H1 (cell line): ENCODE data around the gene SND1. TPM values are rescaled to one million over a fixed set of nuclear protein-coding genes. Genes with fewer than 3 reads are reported as not detected.
A peak's percentile ranks its signal among the peaks of the same experiment; 100 is the strongest.

Experiments used
- CTCF ChIA-PET: fragments of 300-600 bp; sonication (Branson Sonifier 250); formaldehyde crosslinking; loops from one replicate; lab custom pipeline; 2021; ENCODE audit not compliant: partially characterized antibody; lab: Charles Lee
- POLR2A ChIA-PET: fragments of 300-600 bp; sonication (Branson Sonifier 250); formaldehyde crosslinking; loops from one replicate; lab custom pipeline; 2021; ENCODE audit warnings: inconsistent platforms; ENCODE audit not compliant: partially characterized antibody; lab: Charles Lee
- DNase-seq, 2 experiments: peaks; one replicate each; pipeline versions ENCODE4 v3.0.0 to v3.0.0-alpha.2; 2010 to 2022; ENCODE audit warnings: low spot score in 2 of 2, low read depth in 1 of 2, mixed read lengths in 1 of 2
- FAIRE-seq: peaks from 2 replicates; lab custom pipeline; 2011; peaks lifted over from hg19 to GRCh38; lab: Jason Lieb, UNC
- H2AFZ ChIP-seq: 2 replicates; pipeline ENCODE4 v1.8.1; 2012; ENCODE audit warnings: low read length, inconsistent platforms
- H2AK5ac ChIP-seq: 2 replicates; pipeline ENCODE4 v1.6.1; 2013; ENCODE audit warnings: low read depth, low read length
- H2BK120ac ChIP-seq: replicated peaks from 2 replicates; pipeline ENCODE3; 2013; ENCODE audit warnings: low read depth, low read length, inconsistent platforms
- H2BK12ac ChIP-seq: 2 replicates; pipeline ENCODE4 v1.6.1; 2013; ENCODE audit warnings: low read depth, low read length
- H2BK15ac ChIP-seq: 2 replicates; pipeline ENCODE4 v1.6.1; 2013; ENCODE audit warnings: low read length
- H2BK20ac ChIP-seq: 2 replicates; pipeline ENCODE4 v1.6.1; 2013; ENCODE audit warnings: low read length
- H2BK5ac ChIP-seq: 2 replicates; pipeline ENCODE4 v1.6.1; 2013; ENCODE audit warnings: low read depth, low read length
- H3K14ac ChIP-seq: 2 replicates; pipeline ENCODE4 v1.6.1; 2013; ENCODE audit warnings: inconsistent platforms; ENCODE audit not compliant: insufficient read length
- H3K18ac ChIP-seq: 2 replicates; pipeline ENCODE4 v1.6.1; 2013; ENCODE audit warnings: low read length; ENCODE audit errors: extremely low read depth
- H3K23ac ChIP-seq: 2 replicates; pipeline ENCODE4 v1.6.1; 2013; ENCODE audit warnings: inconsistent platforms; ENCODE audit not compliant: insufficient read length
- H3K23me2 ChIP-seq: 2 replicates; pipeline ENCODE4 v1.6.1; 2013; ENCODE audit warnings: low read depth, low read length
- H3K27ac ChIP-seq: 2 replicates; pipeline ENCODE4 v1.6.1; 2011; ENCODE audit warnings: low read depth, low read length, inconsistent platforms
- H3K27me3 ChIP-seq, 4 experiments: replicated peaks in 1 of 4; 1 replicate in 1 of 4; 2 replicates in 3 of 4; pipeline versions ENCODE4 v1.6.1 to v1.8.1; 2011 to 2013; ENCODE audit warnings: low read length in 3 of 4, mild to moderate bottlenecking in 3 of 4, inconsistent platforms in 2 of 4, mixed read lengths in 2 of 4, moderate library complexity in 1 of 4; ENCODE audit not compliant: control insufficient read depth in 3 of 4, insufficient read depth in 3 of 4; ENCODE audit errors: extremely low read depth in 1 of 4
- H3K36me3 ChIP-seq, 4 experiments: 2 replicates each; pipeline versions ENCODE4 v1.6.1 to v1.8.1; 2011 to 2013; ENCODE audit warnings: mild to moderate bottlenecking in 4 of 4, low read length in 3 of 4, moderate library complexity in 2 of 4, control low read depth in 1 of 4, inconsistent platforms in 1 of 4; ENCODE audit not compliant: insufficient read depth in 4 of 4, control insufficient read depth in 2 of 4
- H3K4ac ChIP-seq: replicated peaks from 2 replicates; pipeline ENCODE3; 2013; ENCODE audit warnings: low read length, low read depth, mixed read lengths, inconsistent platforms; ENCODE audit not compliant: insufficient read length
- H3K4me1 ChIP-seq, 4 experiments: replicated peaks in 1 of 4; 1 replicate in 1 of 4; 2 replicates in 3 of 4; pipeline versions ENCODE4 v1.6.1 to v1.8.1; 2011 to 2013; ENCODE audit warnings: low read length in 3 of 4, inconsistent platforms in 2 of 4, mixed read lengths in 1 of 4; ENCODE audit not compliant: insufficient read depth in 4 of 4, control insufficient read depth in 3 of 4
- H3K4me2 ChIP-seq, 2 experiments: 2 replicates each; pipeline versions ENCODE4 v1.6.1 to v1.8.1; 2011 to 2013; ENCODE audit warnings: low read depth in 2 of 2, low read length in 2 of 2, control low read depth in 1 of 2, inconsistent platforms in 1 of 2, mild to moderate bottlenecking in 1 of 2; ENCODE audit not compliant: insufficient read depth in 1 of 2
- H3K4me3 ChIP-seq, 4 experiments: fragments of 200-600, 300-600 bp in 1 of 4; sonication (generic), shearing (Covaris generic), sonication (Bioruptor Twin) in 1 of 4; 2 replicates each; pipeline versions ENCODE4 v1.5.1 to v1.8.1; 2011 to 2016; ENCODE audit warnings: low read length in 4 of 4, low read depth in 3 of 4, control low read depth in 2 of 4, inconsistent platforms in 2 of 4, mild to moderate bottlenecking in 2 of 4, mixed read lengths in 1 of 4, moderate library complexity in 1 of 4; ENCODE audit not compliant: insufficient read depth in 2 of 4; ENCODE audit errors: extremely low read depth in 1 of 4
- H3K56ac ChIP-seq: replicated peaks from 2 replicates; pipeline ENCODE3; 2013; ENCODE audit warnings: low read depth, mild to moderate bottlenecking, mixed read lengths, low read length, inconsistent platforms; ENCODE audit not compliant: insufficient read length
- H3K79me1 ChIP-seq: 2 replicates; pipeline ENCODE4 v1.6.1; 2013; ENCODE audit warnings: low read depth, low read length, control low read depth
- H3K79me2 ChIP-seq, 2 experiments: 2 replicates each; pipeline versions ENCODE4 v1.6.1 to v1.8.1; 2012 to 2013; ENCODE audit warnings: low read length in 2 of 2, mild to moderate bottlenecking in 2 of 2, inconsistent platforms in 1 of 2; ENCODE audit not compliant: insufficient read depth in 2 of 2, control insufficient read depth in 1 of 2
- H3K9ac ChIP-seq, 4 experiments: replicated peaks in 1 of 4; 1 replicate in 1 of 4; 2 replicates in 3 of 4; pipeline versions ENCODE4 v1.6.1 to v1.8.1; 2011 to 2013; ENCODE audit warnings: low read depth in 3 of 4, low read length in 3 of 4, control low read depth in 2 of 4, mild to moderate bottlenecking in 2 of 4, moderate library complexity in 2 of 4, inconsistent platforms in 1 of 4; ENCODE audit errors: extremely low read depth in 1 of 4
- H3K9me3 ChIP-seq, 2 experiments: 2 replicates each; pipeline versions ENCODE4 v1.6.1 to v1.8.1; 2012 to 2013; ENCODE audit warnings: mild to moderate bottlenecking in 2 of 2, moderate library complexity in 2 of 2, control low read depth in 1 of 2, inconsistent platforms in 1 of 2, low read depth in 1 of 2, low read length in 1 of 2, mixed read lengths in 1 of 2; ENCODE audit not compliant: insufficient read depth in 2 of 2
- H4K20me1 ChIP-seq, 2 experiments: replicated peaks in 1 of 2; 2 replicates each; pipeline versions ENCODE3 to v1.8.1; 2011 to 2013; ENCODE audit warnings: inconsistent platforms in 2 of 2, low read length in 2 of 2, mild to moderate bottlenecking in 1 of 2; ENCODE audit not compliant: insufficient read depth in 2 of 2, control insufficient read depth in 1 of 2
- H4K5ac ChIP-seq: 2 replicates; pipeline ENCODE4 v1.6.1; 2013; ENCODE audit warnings: low read length, low read depth, mixed read lengths, inconsistent platforms; ENCODE audit not compliant: insufficient read length
- H4K8ac ChIP-seq: 2 replicates; pipeline ENCODE4 v1.8.0; 2013; ENCODE audit warnings: mild to moderate bottlenecking, moderate library complexity, low read length, inconsistent platforms; ENCODE audit not compliant: insufficient read depth; ENCODE audit errors: extremely low read depth
- H4K91ac ChIP-seq: replicated peaks from 2 replicates; pipeline ENCODE3; 2013; ENCODE audit warnings: low read length, mixed read lengths, inconsistent platforms; ENCODE audit not compliant: insufficient read length
- CTCF ChIP-seq, 3 experiments: IDR thresholded peaks; 1 replicate in 2 of 3; 2 replicates in 1 of 3; pipeline versions ENCODE4 v1.5.1 to v1.6.1; 2011; ENCODE audit warnings: low read length in 3 of 3, mild to moderate bottlenecking in 3 of 3, inconsistent platforms in 2 of 3, low read depth in 1 of 3, moderate library complexity in 1 of 3; ENCODE audit not compliant: insufficient read depth in 1 of 3; ENCODE audit errors: control extremely low read depth in 1 of 3
- JUND ChIP-seq: IDR thresholded peaks from 2 replicates; pipeline ENCODE4 v1.6.1; 2011; ENCODE audit warnings: mild to moderate bottlenecking, improper control_type of control experiment, low read length
- RAD21 ChIP-seq, 2 experiments: IDR thresholded peaks in 1 of 2; conservative IDR thresholded peaks in 1 of 2; 2 replicates each; pipeline ENCODE4 v1.6.1; 2011; ENCODE audit warnings: low read depth in 2 of 2, low read length in 2 of 2, improper control_type of control experiment in 1 of 2, inconsistent platforms in 1 of 2, mild to moderate bottlenecking in 1 of 2, moderate library complexity in 1 of 2
- RBBP5 ChIP-seq: IDR thresholded peaks from 2 replicates; pipeline ENCODE4 v1.7.1; 2012; ENCODE audit warnings: low read depth, mild to moderate bottlenecking, inconsistent platforms, low read length, moderate library complexity, borderline replicate concordance
- RFX5 ChIP-seq: IDR thresholded peaks from 2 replicates; pipeline ENCODE4 v1.6.1; 2011; ENCODE audit warnings: low read depth, low read length, improper control_type of control experiment, borderline replicate concordance
- RXRA ChIP-seq: IDR thresholded peaks from 2 replicates; pipeline ENCODE4 v1.6.1; 2011; ENCODE audit warnings: low read depth, mild to moderate bottlenecking, low read length, moderate library complexity; ENCODE audit not compliant: insufficient read depth
- SRF ChIP-seq: IDR thresholded peaks from 2 replicates; pipeline ENCODE4 v1.6.1; 2011; ENCODE audit warnings: mild to moderate bottlenecking, low read depth, low read length, moderate library complexity
- WGBS, 2 experiments: shearing (Covaris generic) in 1 of 2; methylation state at CpG; one replicate each; pipeline versions ENCODE4 v1.1.6 to v1.1.7; 2013 to 2015; ENCODE audit warnings: low lambda C conversion rate in 2 of 2, mixed read lengths in 2 of 2, inconsistent platforms in 1 of 2, low coverage in 1 of 2, missing lambda C conversion rate in 1 of 2; ENCODE audit not compliant: insufficient replicate concordance in 2 of 2, insufficient coverage in 1 of 2, insufficient read length in 1 of 2; ENCODE audit errors: extremely low coverage in 1 of 2, missing lambda C conversion rate in 1 of 2; 5-methylcytosine and 5-hydroxymethylcytosine counted together
- polyA plus RNA-seq, 7 experiments: library from polyadenylated mRNA; depleted of rRNA in 3 of 7; stranded (reverse) in 5 of 7; unstranded in 2 of 7; fragments of >200 nt in 5 of 7; fragments of 200-250 nt in 2 of 7; gene quantifications; 1 replicate in 5 of 7; 2 replicates in 1 of 7; 4 replicates in 1 of 7; pipeline versions ENCODE4 v1.2.1 to v1.2.3, GENCODE V29; 2011 to 2013; ENCODE audit warnings: missing spikeins in 2 of 7, mixed read lengths in 2 of 7
- total RNA-seq: library from RNA; stranded (reverse); fragmentation: NEBNext Ultra II Directional; extraction: Animal tissue kit (Norgen Biotek cat#: 25700); gene quantifications from 2 replicates; pipeline ENCODE4 v1.2.1, GENCODE V29; 2021

The SND1 gene
- total and polyA plus RNA-seq, 2 of the 8 experiments (the other 6 are each of a cell fraction or from before 2014, with no cell fraction given) = 122 to 290 TPM

- Histone ChIP-seq H3K79me1 (no peaks in the 10 kb centered on the region; the same call in 1 of the 2 replicates), H3K9me3 (no peaks in the 10 kb centered on the region), H3K9ac (no peak overlapping the region), H3K23ac (no peak overlapping the region), H2BK15ac (no peak overlapping the region), H3K4me1 (peaks cover 0 to 6% (median 4%) of the 10 kb centered on the region in 4 experiments; a peak in 4 of 7 replicates), H3K27ac (no peak overlapping the region), H3K18ac (no peak overlapping the region), H2BK12ac (no peak overlapping the region), H2BK20ac (no peak overlapping the region), H3K27me3 (peaks cover 0 to 17% (median 7%) of the 10 kb centered on the region in 4 experiments; a peak in 4 of 7 replicates), H4K5ac (no peak overlapping the region), H3K14ac (no peak overlapping the region), H3K4me2 (no peak overlapping the region), H2BK5ac (no peak overlapping the region)
- no peak for DNase-seq
- TF ChIP-seq RAD21 (IDR thresholded peaks at IDR 0.05 in 1 of 2, conservative IDR thresholded peaks at IDR 0.05 in 1 of 2; ENCODE audit: low read depth in 2 of 2, low read length in 2 of 2) (peak; percentile 16 to 35; a peak in 3 of 4 replicates), RBBP5 (no peak), JUND (no peak), SRF (no peak), CTCF (IDR thresholded peaks at IDR 0.05; ENCODE audit: control extremely low read depth in 1 of 3, insufficient read depth in 1 of 3, low read depth in 1 of 3, low read length in 3 of 3) (peak; percentile 9 to 16 (median 14); a peak in 2 of 4 replicates), RFX5 (no peak), RXRA (no peak)
- TF ChIP-seq, all 59 proteins: peak for 2
- Histone ChIP-seq H3K79me2 (no peaks in the 10 kb centered on the region), H3K56ac (no peak overlapping the region), H3K23me2 (peaks cover 4% of the 10 kb centered on the region; the same call in 1 of the 2 replicates), H3K36me3 (no peaks in the 10 kb centered on the region), H4K8ac (no peak overlapping the region), H4K91ac (no peak overlapping the region), H3K4ac (no peak overlapping the region), H2BK120ac (no peak overlapping the region), H2AK5ac (no peak overlapping the region), H3K4me3 (no peak overlapping the region), H4K20me1 (peaks cover 5 to 11% of the 10 kb centered on the region in 2 experiments), H2AFZ (no peak overlapping the region)
- no peak for FAIRE-seq
- POLR2A ChIA-PET = no interaction called here
- 77% methylated on average over 2 of the region's 2 CpGs; no CpG with 5 or more reads in 1 of the 2 experiments for WGBS, 2 experiments
- CTCF ChIA-PET = interaction anchor here (0.7 to 15.3 kb wide), 20 partner anchors 8 to 444 kb away, joined by 3 to 165 read pairs (median 8); no protein-coding TSS in a partner anchor
Measured at GRCh38 chr7:128037081-128037480, 385.1 kb downstream of the SND1 start.
